ENCODE measurements around the gene EEIG2. TPM values are rescaled to one million over a fixed set of nuclear protein-coding genes. Genes with fewer than 3 reads are reported as not detected.

The EEIG2 gene
- polyA plus RNA-seq, 1 of the 3 experiments (the other 2 are of a cell fraction), result 2.9 TPM

DNA sequence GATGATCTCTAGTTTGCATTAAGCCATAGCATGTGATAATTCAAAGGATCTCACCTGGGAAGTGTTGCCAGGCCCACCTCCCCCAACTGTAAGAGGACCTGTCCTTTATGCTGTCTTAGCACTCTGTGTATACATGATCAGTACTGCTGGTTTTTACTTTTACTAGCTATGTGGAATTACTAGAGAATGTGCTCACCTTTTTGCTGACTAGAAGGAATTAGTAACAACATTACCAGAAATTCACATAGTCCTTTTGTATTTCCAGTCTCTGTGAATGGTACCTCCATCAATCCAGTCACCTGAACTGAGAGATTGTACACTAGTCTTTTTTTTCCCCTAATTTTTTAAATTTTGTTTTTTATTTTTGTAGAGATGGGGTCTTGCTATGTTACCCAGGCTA, 46.6 kb downstream of the EEIG2 start:
- peaks cover 6 to 7% of the 10 kb centered on the region in 2 experiments for H3K36me3 ChIP-seq (replicated peaks in 1 of 2; ENCODE audit: control insufficient read depth in 1 of 2, insufficient read depth in 2 of 2, low read length in 1 of 2)
- H3K9me2 ChIP-seq, result no peaks in the 10 kb centered on the region
- no peaks in the 10 kb centered on the region for H3K27me3 ChIP-seq (ENCODE audit: insufficient read depth)
- no peak overlapping the region for H3K4me2 ChIP-seq
- no peak overlapping the region for H3K4me3 ChIP-seq (ENCODE audit: low read depth in 2 of 2, low read length in 1 of 2)
- H3K9me3 ChIP-seq, result no peaks in the 10 kb centered on the region
- H3F3A ChIP-seq (replicated peaks; ENCODE audit: insufficient read depth), result no peaks in the 10 kb centered on the region
- no peak overlapping the region for H3K27ac ChIP-seq (ENCODE audit: low read depth in 2 of 2, low read length in 1 of 2)
- H2AFZ ChIP-seq (ENCODE audit: low read depth), result no peak overlapping the region
- no peak for TF ChIP-seq SIN3A (IDR thresholded peaks at IDR 0.05; ENCODE audit: borderline replicate concordance, low read depth, low read length)
- no peak for TF ChIP-seq GATA2 (CRISPR knock-in tag; IDR thresholded peaks at IDR 0.05)
- TF ChIP-seq RXRA (IDR thresholded peaks at IDR 0.05; ENCODE audit: borderline replicate concordance, low read depth), result no peak
- TF ChIP-seq FOSL2 (IDR thresholded peaks at IDR 0.05; ENCODE audit: borderline replicate concordance, low read depth), result no peak
- TF ChIP-seq NRF1 (IDR thresholded peaks at IDR 0.05; ENCODE audit: low read depth, low read length), result no peak
- TF ChIP-seq NFIC (IDR thresholded peaks at IDR 0.05; ENCODE audit: borderline replicate concordance), result no peak
- TF ChIP-seq, protein P1, sequence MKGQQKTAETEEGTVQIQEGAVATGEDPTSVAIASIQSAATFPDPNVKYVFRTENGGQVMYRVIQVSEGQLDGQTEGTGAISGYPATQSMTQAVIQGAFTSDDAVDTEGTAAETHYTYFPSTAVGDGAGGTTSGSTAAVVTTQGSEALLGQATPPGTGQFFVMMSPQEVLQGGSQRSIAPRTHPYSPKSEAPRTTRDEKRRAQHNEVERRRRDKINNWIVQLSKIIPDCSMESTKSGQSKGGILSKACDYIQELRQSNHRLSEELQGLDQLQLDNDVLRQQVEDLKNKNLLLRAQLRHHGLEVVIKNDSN (IDR thresholded peaks at IDR 0.05; ENCODE audit: borderline replicate concordance, low read depth), result no peak
- no peak for TF ChIP-seq JUND (IDR thresholded peaks at IDR 0.05)
- H3K79me2 ChIP-seq (ENCODE audit: insufficient read depth), result no peaks in the 10 kb centered on the region
- no peak for DNase-seq
- ChIA-PET POLR2A (no interaction called here), CTCF (interaction anchor here (1.6 to 2.2 kb wide), 2 partner anchors 47 to 94 kb away, joined by 6 read pairs; partner anchors contain the start of gene EEIG2)
- peaks cover 0 to 15% of the 10 kb centered on the region in 2 experiments; a peak in 3 of 4 replicates for H3K4me1 ChIP-seq (ENCODE audit: control insufficient read depth in 1 of 2, insufficient read depth in 2 of 2, low read depth in 1 of 2, low read length in 1 of 2)
- no peaks in the 10 kb centered on the region for H4K20me1 ChIP-seq (ENCODE audit: insufficient read depth)
- H3K9ac ChIP-seq, result no peak overlapping the region

DNA sequence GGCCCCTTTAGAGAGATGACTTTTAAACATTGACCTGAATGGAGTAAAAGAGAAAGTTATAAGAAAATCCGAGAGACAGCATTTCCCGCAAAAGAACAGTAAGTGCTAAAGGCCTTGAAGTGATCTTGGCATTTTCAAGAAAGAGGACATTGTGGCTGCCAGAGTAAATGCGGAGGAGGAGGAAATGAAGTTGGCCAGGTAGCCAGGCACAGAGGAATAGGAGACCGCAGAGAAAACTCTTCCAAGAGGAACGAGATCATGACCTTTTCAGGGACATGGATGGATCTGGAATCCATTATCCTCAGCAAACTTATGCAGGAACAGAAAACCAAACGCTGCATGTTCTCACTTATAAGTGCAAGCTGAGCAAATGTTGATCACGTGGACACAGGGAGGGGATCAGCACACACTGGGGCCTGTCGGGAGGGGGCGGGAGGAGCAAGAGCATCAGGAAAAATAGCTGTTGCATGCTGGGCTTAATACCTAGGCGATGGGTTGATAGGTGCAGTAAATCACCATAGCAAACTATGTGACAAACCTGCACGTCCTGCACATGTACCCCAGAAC, 49.7 kb downstream of the EEIG2 start:
- Histone ChIP-seq H3K27ac (ENCODE audit: low read depth in 2 of 2, low read length in 1 of 2) (peak overlapping the region in 1 of 2 experiments; percentile 6; a peak in 1 of 4 replicates), H3K4me1 (ENCODE audit: control insufficient read depth in 1 of 2, insufficient read depth in 2 of 2, low read depth in 1 of 2, low read length in 1 of 2) (peaks cover 0 to 9% of the 10 kb centered on the region in 2 experiments; a peak in 2 of 4 replicates), H2AFZ (ENCODE audit: low read depth) (no peak overlapping the region), H3K9me2 (no peaks in the 10 kb centered on the region), H3K79me2 (ENCODE audit: insufficient read depth) (no peaks in the 10 kb centered on the region), H3K9me3 (no peaks in the 10 kb centered on the region), H3K27me3 (ENCODE audit: insufficient read depth) (no peaks in the 10 kb centered on the region), H3K9ac (no peak overlapping the region), H3K4me3 (ENCODE audit: low read depth in 2 of 2, low read length in 1 of 2) (no peak overlapping the region), H4K20me1 (ENCODE audit: insufficient read depth) (no peaks in the 10 kb centered on the region), H3F3A (replicated peaks; ENCODE audit: insufficient read depth) (no peaks in the 10 kb centered on the region), H3K4me2 (no peak overlapping the region), H3K36me3 (replicated peaks in 1 of 2; ENCODE audit: control insufficient read depth in 1 of 2, insufficient read depth in 2 of 2, low read length in 1 of 2) (peaks cover 6 to 7% of the 10 kb centered on the region in 2 experiments)
- DNase-seq, result no peak
- WGBS (ENCODE audit: low lambda C conversion rate), result 80% methylated on average over 11 of the region's 11 CpGs
- POLR2A ChIA-PET, result no interaction called here
- CTCF ChIA-PET, result interaction anchor here (1.1 to 2.0 kb wide), 2 partner anchors 50 to 51 kb away, joined by 3 to 9 read pairs; partner anchors contain the start of gene EEIG2
- TF ChIP-seq, protein P2, sequence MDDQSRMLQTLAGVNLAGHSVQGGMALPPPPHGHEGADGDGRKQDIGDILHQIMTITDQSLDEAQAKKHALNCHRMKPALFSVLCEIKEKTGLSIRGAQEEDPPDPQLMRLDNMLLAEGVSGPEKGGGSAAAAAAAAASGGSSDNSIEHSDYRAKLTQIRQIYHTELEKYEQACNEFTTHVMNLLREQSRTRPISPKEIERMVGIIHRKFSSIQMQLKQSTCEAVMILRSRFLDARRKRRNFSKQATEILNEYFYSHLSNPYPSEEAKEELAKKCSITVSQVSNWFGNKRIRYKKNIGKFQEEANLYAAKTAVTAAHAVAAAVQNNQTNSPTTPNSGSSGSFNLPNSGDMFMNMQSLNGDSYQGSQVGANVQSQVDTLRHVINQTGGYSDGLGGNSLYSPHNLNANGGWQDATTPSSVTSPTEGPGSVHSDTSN (IDR thresholded peaks at IDR 0.05), result no peak
- TF ChIP-seq TEAD4 (IDR thresholded peaks at IDR 0.05; ENCODE audit: borderline replicate concordance, insufficient read depth) (no peak), ELF1 (IDR thresholded peaks at IDR 0.05) (no peak), YY1 (IDR thresholded peaks at IDR 0.05; ENCODE audit: low read depth) (no peak)
- TF ChIP-seq, protein P3, sequence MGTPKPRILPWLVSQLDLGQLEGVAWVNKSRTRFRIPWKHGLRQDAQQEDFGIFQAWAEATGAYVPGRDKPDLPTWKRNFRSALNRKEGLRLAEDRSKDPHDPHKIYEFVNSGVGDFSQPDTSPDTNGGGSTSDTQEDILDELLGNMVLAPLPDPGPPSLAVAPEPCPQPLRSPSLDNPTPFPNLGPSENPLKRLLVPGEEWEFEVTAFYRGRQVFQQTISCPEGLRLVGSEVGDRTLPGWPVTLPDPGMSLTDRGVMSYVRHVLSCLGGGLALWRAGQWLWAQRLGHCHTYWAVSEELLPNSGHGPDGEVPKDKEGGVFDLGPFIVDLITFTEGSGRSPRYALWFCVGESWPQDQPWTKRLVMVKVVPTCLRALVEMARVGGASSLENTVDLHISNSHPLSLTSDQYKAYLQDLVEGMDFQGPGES (IDR thresholded peaks at IDR 0.05; ENCODE audit: low read depth, low read length), result no peak
- TF ChIP-seq, protein P1 (IDR thresholded peaks at IDR 0.05; ENCODE audit: borderline replicate concordance, low read depth), result no peak
- TF ChIP-seq, protein P4, sequence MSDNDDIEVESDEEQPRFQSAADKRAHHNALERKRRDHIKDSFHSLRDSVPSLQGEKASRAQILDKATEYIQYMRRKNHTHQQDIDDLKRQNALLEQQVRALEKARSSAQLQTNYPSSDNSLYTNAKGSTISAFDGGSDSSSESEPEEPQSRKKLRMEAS (IDR thresholded peaks at IDR 0.05; ENCODE audit: low read depth), result no peak
- TF ChIP-seq, protein P5, sequence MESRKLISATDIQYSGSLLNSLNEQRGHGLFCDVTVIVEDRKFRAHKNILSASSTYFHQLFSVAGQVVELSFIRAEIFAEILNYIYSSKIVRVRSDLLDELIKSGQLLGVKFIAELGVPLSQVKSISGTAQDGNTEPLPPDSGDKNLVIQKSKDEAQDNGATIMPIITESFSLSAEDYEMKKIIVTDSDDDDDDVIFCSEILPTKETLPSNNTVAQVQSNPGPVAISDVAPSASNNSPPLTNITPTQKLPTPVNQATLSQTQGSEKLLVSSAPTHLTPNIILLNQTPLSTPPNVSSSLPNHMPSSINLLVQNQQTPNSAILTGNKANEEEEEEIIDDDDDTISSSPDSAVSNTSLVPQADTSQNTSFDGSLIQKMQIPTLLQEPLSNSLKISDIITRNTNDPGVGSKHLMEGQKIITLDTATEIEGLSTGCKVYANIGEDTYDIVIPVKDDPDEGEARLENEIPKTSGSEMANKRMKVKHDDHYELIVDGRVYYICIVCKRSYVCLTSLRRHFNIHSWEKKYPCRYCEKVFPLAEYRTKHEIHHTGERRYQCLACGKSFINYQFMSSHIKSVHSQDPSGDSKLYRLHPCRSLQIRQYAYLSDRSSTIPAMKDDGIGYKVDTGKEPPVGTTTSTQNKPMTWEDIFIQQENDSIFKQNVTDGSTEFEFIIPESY (IDR thresholded peaks at IDR 0.05; ENCODE audit: borderline replicate concordance, low read depth), result no peak

All from SK-N-SH (cell line).